Stimulated activated CD4-positive, alpha-beta T cell treated with anti-CD3 and anti-CD28 coated beads, Interleukin-1b, Interleukin-23, amount 100 ng/mL, for 24 hours (primary cell): ENCODE results near the gene VRTN.

Source experiments
- DNase-seq, 4 experiments: peaks; one replicate each; pipeline ENCODE4 v3.0.0-alpha.2; 2020; ENCODE audit warnings: low read depth in 4 of 4, low spot score in 1 of 4

Gene VRTN

DNA sequence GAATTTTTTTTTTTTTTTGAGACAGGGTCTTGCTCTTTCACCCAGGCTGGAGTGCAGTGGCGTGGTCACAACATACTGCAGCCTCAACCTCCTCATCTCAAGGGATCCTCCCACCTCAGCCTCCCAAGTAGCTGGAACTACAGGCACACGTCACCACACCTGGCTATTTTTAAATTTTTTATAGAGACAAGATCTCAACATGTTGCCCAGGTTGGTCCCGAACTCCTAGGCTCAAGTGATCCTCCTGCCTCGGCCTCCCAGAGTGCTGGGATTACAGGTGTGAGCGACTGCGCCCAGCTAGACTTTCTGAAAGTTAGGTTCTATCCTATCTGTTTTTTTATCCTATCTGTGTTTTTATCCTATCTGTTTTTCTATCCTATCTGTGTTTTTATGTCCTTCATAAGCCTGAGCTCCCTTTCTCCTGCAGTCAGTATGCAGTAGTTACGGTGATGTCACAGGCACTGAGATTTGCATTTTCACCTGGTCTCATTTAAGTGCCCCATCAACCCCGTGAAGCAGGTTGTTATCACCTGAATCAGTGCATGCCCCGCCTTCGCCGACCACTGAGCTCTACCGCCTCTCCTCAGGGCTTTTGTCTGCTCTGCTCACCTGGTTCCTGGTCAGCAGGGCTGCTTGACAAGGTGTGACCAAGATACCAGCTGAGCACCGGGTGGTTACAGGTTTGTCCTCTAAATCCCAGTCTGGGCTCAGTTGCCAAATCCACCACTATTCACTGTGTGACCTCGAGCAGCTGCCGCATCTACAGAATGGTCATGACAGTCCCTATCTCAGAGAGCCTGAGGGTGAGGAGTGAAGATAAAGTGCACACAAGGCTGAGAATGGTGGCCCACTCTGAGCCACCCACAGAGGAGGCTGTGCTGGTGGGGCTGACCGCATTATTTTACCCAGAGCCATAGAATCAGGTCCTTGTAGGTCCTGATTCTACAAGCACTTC, 44.6 kb downstream of the VRTN start:
- DNase-seq, result no peak

DNA sequence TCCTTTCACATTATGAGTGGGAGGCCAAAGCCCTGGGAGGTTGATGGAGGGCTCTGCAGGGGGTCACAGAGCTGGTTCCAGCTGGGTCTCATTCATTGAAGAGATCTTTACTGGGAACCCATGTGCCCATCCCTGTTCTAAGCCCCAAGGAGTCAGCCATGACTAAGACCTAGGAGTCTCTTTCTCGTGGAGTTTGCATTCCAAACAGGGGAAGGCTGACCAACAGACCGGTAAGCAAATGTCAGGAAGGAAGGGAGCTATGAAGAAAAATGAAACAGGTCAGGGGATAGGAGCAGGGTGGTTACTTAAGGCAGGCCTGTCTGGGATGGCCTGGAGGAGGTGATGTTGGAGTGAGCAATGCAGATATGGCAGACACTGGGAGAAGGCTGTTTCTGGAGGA, 46.3 kb downstream of the VRTN start:
- DNase-seq, result no peak

DNA sequence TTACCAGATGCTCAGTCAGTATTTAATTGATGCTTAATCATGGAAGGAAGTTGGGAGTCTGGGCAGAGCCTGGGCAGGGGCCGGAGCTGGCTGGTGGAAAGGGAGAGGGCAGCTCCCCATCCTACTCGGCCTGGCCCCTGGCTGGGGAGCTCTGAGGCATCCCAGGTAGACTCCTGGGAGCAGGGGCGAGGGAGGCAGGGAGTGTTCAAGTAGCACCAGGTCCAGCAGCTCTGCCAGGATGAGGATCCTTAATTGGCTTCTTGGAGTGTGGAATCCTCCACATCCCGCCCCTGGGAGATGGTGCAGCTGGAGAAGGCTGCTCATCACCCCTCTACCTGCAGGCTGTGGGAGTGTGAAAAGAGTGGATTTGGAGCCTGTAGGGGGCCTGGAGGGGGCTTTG, 46.8 kb downstream of the VRTN start:
- DNase-seq, result no peak

DNA sequence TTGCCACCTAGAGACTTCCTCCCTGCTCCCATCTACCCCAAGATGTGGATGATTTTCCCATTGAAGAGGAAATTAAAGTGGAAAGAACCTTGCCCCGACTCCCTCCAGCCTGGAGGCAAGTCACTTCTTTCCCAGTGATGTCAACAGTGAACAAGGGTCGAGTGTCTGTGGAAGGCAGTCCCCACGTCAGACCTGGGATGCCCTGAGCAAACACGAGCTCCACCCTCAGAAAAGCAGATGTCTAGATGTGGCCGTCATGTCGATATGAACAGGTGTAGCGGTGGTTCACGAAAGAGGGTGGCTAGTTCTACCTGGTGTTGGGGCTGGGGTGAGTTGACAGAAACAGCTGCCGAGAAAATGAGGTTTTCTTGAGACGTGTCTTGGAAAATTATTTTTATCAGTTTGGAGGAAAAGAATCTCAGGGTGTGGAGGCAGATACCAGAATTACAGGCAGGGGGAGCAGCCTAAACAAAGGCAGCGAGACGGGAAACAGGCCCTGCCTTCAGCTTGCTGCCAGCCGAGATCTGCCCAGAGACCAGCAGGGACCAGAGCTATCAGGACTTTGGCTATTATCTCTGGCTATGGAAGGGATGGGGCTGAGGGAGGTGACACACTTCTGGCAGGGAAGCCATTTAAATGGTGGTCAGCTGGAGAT, 51.9 kb downstream of the VRTN start:
- DNase-seq, result no peak

DNA sequence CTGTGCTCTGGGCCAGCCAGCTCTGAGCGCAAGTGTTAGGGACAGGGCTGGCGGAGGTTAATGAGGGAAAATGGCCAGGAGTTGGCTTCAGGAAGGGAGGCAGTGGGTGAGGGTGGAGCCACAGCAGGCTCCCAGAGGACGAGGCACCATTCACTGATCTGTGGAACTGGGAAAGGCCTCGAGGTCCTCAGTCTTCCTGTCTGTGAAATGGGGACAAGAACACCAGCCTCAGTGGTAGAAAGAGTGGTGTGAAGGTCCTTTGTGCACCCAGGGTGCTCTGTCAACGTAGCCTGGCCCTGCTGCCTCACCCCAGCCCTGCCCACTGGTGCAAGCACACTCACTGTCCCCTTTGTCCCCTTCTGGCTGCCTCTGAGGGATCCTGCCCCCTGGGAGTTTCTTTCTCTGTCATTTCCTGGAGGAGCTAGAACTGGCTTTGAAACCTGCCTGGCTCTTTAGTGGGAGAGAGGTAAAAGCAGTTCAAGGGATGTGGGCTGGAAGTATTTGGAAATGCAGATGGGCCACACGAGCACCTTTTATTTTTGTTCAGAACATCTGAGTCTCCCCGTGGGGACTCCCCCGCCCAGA, 52.7 kb downstream of the VRTN start:
- no peak for DNase-seq

DNA sequence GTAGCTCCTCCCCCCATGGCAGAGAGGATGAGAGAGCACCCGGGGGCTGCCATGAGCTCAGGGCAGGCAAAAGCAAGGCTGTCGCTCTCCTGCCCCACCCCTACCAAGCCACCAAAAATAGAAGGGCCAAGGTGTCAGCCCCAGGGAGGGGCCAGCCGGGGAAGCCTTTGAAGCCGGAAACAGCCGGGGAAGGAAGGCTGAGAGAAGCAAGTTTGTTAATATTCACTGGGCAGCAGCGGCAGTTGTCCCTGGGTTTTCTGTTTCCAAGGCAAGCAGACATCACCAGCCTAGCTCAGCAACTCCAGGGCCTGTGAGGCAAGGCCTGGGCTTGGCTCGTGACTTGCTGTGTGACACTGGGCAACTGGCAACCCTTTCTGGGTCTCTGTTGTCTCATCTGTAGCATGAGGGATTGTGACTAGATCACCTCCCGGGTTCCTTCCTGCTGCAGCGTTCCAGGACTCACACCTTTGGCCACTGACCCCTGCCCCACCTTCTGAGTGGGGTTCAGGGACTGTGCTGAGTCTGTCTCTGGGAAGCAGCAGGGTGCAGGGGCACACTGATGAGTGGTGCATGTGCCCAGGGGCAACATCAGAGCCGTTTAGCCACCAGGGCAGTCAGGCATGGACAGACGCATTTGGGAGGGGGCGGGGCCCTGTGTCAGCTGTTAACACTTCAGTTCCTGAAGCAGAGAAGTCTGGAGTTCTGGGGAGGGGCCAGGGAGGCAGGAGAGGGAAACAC, 53.4 kb downstream of the VRTN start:
- peak; percentile 11 to 41 (median 25) for DNase-seq

DNA sequence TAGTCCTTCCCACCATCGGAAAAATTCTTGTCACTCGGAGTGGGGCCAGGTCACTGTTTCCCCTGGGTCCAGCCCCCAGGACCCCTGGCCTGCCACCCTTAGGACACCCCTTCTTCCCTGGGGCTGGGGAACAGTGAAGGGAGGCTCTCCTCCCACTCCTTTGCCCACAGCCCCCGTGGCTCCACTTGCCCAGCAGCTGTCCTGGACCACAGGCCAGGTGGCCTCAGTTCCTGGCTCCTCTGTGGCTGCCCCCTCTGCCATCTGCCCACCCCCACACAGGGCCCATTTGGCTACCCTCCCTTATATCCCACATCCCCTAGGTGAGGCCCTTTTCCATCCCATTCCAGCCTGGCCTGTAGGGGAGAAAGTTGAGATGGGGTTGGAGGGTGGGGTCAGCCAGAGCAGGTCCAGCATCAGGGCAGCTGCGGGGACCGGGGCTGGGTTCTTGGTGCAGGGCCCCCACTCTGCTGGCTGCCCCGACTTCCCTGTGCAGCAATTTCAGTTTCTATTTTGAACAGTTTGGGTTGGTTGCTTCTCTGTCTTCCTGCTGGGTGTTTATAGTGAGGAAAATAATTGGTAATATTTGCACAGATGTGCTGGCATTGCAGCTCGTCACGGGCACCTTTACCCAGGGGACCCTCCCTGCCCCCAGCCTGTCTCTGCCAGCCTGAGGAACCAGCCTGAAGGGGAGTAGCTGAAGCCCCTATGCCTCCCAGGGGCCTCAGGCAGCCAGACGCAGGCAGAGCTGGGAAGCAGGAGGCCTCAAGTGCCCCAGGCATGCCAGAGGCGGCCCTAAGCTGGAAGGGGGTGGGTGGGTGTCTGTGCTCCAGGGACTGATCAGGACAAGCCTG, 54.4 kb downstream of the VRTN start:
- DNase-seq, result no peak

DNA sequence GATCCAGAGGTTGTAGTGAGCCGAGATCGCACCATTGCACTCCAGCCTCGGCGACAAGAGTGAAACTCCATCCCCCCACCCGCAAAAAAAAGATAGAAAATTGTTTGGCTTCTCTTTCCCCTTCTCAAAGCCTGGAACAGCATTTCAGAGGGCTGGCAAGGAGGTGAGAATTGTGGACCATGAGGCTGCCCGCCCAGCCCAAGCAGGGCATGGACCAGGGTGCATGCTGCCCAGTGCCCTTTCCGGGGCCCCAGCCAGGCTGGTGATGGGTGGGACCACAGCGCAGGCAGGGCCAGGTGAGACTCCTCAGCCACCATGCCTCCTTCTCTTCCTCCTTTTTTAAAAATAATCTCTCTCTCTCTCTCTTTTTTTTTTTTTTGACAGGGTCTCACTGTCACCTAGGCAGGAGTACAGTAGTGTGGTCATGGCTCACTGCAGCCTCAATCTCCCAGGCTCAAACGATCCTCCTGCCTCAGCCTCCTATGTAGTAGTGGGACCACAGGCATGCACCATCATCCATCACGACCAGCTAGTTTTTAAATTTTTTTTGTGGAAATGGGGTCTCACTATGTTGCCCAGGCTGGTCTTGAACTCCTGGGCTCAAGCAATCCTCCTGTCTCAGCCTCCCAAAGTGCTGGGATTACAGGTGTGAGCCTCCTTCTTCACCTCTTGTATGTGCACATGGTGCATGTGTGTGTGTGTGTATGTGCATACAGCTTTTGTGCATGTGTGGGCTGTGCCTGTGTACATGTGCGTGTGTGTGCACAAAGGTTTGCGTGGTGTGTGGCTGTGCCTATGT, 55.5 kb downstream of the VRTN start:
- DNase-seq, result no peak

DNA sequence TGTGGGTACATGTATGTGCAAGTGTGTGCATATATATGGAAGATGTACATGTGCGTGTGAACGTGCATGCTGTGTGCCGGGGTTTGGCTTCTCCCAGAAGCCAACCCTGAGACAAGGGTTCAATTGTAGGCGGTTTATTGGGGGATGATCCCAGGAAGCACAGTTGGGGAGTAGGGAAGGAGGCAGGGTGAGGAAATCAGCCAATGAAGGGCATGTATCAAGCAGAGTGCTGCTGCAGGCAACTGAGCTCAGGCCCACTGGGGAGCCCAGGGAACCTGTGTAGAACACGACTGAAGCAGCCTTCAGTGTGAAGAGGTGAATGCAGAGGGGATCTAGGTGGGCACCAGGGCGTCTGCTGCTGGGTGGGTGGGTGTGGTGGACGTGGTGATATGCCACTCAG, 56.2 kb downstream of the VRTN start:
- no peak for DNase-seq

DNA sequence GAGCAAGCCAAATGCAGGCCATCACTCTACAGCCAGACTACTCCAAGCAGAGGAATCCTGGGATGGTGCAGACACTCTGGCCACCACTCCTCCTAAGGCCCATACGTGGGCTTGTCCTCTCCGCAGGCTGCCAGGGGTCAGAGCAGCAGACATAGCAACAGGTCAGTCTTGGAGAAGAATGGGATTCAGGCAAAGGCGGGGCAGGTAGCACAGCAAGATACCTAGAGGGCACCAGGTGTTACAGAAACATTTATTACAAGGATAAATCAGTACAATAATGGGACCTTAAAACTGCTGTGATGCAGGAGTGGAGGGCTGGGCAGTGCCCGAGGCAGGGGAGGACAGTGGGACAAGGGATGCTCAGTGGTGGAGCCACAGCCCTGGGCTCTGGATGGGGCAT, 57.4 kb downstream of the VRTN start:
- no peak for DNase-seq

DNA sequence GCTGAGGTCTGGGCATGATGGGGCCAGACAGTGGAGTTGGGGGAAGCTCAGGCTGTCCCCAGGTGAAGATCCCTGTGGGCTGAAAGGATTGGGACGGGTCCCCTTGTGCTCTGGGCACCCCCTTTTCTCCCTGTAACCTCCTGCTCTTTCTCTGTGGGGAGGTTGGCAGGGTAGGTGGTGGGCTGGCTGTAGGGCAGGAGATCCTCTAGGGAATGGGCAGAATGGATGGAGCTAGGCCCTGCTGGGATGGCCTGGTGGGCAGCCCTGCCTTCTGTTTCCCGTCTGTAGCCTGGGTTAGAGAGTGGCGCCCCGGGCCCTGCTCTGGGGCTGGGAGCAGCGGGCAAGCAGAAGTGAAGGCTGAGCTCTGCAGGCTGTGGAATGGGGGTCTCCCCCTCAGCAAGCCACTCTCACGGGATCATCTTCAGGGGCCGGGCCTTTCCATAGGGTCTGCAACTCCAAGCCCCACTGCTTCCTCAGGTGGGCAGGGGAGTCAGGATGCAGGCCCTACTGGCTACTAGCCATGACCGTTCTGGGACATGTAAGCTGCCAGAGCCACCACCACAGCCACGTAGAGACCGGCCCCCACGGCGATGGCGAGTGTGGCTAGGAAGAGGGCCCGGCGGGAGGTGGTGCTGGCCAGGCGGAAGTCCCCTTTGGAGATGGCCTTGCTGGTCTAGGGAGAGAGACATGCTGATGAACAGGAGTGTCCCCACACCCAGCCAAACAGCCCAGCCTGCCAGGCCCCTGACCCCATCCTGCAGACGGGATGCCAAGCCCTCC, 58.9 kb downstream of the VRTN start:
- DNase-seq, result no peak

DNA sequence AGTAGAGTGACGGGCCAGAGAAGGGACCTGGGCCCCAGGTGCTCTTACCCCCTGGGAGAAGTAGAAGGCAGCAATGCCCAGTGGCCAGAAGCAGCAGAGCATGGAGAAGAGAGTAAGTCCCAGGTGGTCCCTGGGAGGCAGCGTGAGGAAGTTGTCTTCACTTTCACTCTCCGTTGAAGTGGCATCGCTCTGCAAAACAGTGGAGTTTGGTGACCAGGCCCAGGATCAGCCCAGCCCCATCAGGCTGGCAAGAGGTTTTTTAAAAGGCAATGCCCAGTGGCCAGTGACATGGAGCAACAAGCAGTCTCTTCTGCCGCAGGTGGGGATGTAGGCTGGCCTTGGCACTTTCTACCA, 59.5 kb downstream of the VRTN start:
- DNase-seq, result no peak

DNA sequence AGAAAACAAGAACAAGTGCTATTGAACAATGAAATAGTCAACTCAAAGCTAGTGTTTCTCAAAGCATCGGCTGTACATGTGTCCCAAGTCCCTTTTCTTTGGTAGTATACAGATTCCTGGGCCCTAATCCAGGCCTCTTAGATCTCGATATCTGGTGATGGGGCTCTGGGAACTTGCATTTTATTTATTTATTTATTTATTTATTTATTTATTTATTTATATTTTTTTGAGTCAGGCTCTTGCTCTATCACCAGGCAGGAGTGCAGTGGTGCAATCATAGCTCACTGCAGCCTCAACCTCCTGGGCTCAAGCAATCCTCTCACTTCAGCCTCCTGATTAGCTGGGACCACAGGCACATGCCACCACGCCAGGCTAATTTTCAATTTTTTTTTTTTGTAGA, 60.6 kb downstream of the VRTN start:
- no peak for DNase-seq

DNA sequence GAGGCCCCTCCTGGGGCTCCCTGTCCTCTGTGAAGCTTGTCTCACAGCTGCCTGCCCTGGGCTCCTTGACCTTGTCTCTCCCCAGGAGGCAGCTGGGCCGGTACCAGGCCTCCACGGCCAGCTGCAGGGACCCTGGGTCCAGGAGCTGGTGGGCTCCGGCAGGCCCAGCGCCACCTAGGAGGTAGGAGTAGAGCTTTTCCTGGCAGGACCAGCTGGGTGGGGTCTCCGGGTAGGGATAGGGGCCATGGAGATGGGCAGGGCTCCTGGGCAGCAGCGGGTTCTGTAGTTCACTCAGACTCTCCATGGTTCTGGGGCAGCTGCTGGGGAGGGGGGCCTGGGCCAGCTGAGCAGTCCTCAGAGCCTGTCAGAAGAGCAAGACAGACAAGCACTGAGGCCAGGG, 61.2 kb downstream of the VRTN start:
- DNase-seq, result no peak
